DMS 273 (cell line): ENCODE measurements around the gene LBHD1.
"Not testable (repeated sequence)": the region's sequence is repeated elsewhere in the genome, so short reads cannot be mapped to it uniquely, and the experiment has no call there.

ENCODE experiments used
- DNase-seq: peaks from one replicate; lab custom pipeline; 2025; ENCODE audit not compliant: unreplicated experiment; lab: John Stamatoyannopoulos, UW

LBHD1 gene

DNA sequence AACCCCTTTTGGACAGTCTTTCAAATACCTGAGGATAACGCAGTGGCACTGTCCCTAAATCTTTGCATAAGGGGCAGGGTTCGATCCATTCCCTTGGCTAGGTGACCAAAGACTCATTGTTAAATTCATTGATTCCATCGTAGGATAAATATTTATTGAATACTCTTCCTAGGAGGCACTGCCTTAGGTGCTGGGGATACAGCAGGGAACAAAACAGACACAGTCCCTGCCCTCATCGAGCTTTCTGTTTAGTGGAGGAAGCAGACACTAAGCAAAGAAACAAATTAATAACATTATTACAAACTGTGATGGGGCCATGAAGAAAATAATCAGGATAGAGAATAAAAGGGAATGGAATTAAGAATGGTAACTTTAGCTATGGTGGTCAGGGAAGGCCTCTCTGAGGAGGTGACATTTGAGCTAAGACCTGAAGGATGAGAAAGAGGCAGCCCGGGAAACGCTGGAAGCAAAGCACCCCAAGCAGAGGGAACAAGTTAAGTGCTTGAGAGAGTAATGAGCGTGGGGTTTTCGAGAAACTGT, 51.0 kb downstream of the LBHD1 start:
- DNase-seq: no peak

DNA sequence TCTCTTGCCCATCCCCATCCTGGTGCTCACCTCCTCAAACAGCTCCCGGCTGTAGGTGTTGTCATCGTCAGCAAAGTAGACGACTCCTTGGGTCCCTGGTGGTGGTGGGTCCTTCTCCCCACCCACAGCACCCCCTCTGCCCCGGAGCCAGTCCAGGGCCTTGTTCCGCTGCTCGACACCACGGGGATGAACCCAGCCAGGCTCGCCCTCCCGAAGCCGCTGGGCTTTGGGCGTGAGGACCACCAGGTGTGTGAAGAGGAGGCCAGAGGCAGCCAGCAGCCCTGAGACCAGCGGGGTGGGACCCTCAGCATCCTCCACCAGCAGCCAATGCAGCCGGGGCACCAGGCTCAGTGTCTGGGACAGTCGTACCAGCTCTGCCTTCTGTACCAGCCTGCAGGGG, 55.1 kb downstream of the LBHD1 start:
- DNase-seq: not testable (repeated sequence)

GRCh38 chr11:62615521-62615920, 56.5 kb downstream of the LBHD1 start:
- DNase-seq: no peak

GRCh38 chr11:62614275-62614674, 57.8 kb downstream of the LBHD1 start:
- no peak for DNase-seq

GRCh38 chr11:62613291-62613778, 58.7 kb downstream of the LBHD1 start:
- DNase-seq: no peak
